Stimulated activated CD8-positive, alpha-beta memory T cell treated with anti-CD3 and anti-CD28 coated beads, Interleukin-15, amount 100 ng/mL, for 24 hours (primary cell): ENCODE data around the gene ZNF346.
A peak's percentile ranks its signal among the peaks of the same experiment; 100 is the strongest.

Experiments
- DNase-seq: peaks from one replicate; pipeline ENCODE4 v3.0.0-alpha.2; 2020; ENCODE audit warnings: low read depth

Gene ZNF346

GRCh38 chr5:177070536-177071191 is 48.2 kb downstream of the ZNF346 start:
- DNase-seq: no peak

- DNase-seq: peak; percentile 20
These were observed 49.3 kb downstream of the ZNF346 start for GRCh38 chr5:177071666-177072385.

GRCh38 chr5:177077335-177077734 is 54.8 kb downstream of the ZNF346 start:
- no peak for DNase-seq

GRCh38 chr5:177079606-177080005 is 57.1 kb downstream of the ZNF346 start:
- DNase-seq: no peak

GRCh38 chr5:177080265-177080664 is 57.8 kb downstream of the ZNF346 start:
- DNase-seq: no peak

- DNase-seq: no peak
These were observed 59.4 kb downstream of the ZNF346 start for GRCh38 chr5:177081859-177082258.

GRCh38 chr5:177083357-177083756 is 60.9 kb downstream of the ZNF346 start:
- no peak for DNase-seq

GRCh38 chr5:177084175-177084574 is 61.7 kb downstream of the ZNF346 start:
- DNase-seq: no peak

- DNase-seq: no peak
These were observed 63.6 kb downstream of the ZNF346 start for GRCh38 chr5:177085985-177086653.

- DNase-seq: peak; percentile 39
These were observed 64.3 kb downstream of the ZNF346 start, which contains the start of gene FGFR4 for GRCh38 chr5:177086654-177087397. FGFR4 (plus strand) TSS chr5:177086915; CDS start chr5:177089603, 2,688 bp downstream.

GRCh38 chr5:177087398-177088005 is 65.0 kb downstream of the ZNF346 start:
- no peak for DNase-seq

GRCh38 chr5:177089127-177089526 is 66.6 kb downstream of the ZNF346 start:
- DNase-seq: no peak

- DNase-seq: no peak
These were observed 67.5 kb downstream of the ZNF346 start for GRCh38 chr5:177089825-177090641.

GRCh38 chr5:177090813-177091212 is 68.3 kb downstream of the ZNF346 start:
- no peak for DNase-seq

GRCh38 chr5:177091232-177091631 is 68.7 kb downstream of the ZNF346 start:
- DNase-seq: no peak

- no peak for DNase-seq
These were observed 69.9 kb downstream of the ZNF346 start for GRCh38 chr5:177092178-177093081.

- no peak for DNase-seq
These were observed 70.7 kb downstream of the ZNF346 start for GRCh38 chr5:177093082-177093712.

GRCh38 chr5:177093803-177094202 is 71.3 kb downstream of the ZNF346 start:
- DNase-seq: no peak
